Measurements from ENCODE around the gene SLC50A1.

SLC50A1 gene

GRCh38 chr1:155135415-155136028, at the start of gene SLC50A1:
SLC50A1 (plus strand) TSS chr1:155135852; CDS start chr1:155135912, 60 bp downstream.
- DNase-seq (ENCODE audit: low read depth in 2 of 2), result peak; percentile 92 to 94

- DNase-seq (ENCODE audit: low read depth in 2 of 2), result peak; percentile 73 to 81
Measured at GRCh38 chr1:155086128-155086741, 49.4 kb upstream of the SLC50A1 start.

GRCh38 chr1:155086856-155087535, 48.7 kb upstream of the SLC50A1 start:
- DNase-seq (ENCODE audit: low read depth in 2 of 2), result no peak

GRCh38 chr1:155091071-155092051, 44.3 kb upstream of the SLC50A1 start:
- DNase-seq (ENCODE audit: low read depth in 2 of 2), result peak; percentile 72 to 76

- no peak for DNase-seq (ENCODE audit: low read depth in 2 of 2)
Measured at GRCh38 chr1:155092131-155092530, 43.5 kb upstream of the SLC50A1 start.

GRCh38 chr1:155092641-155093040, 43.0 kb upstream of the SLC50A1 start:
- no peak for DNase-seq (ENCODE audit: low read depth in 2 of 2)

- DNase-seq (ENCODE audit: low read depth in 2 of 2), result no peak
Measured at GRCh38 chr1:155093911-155094621, 41.6 kb upstream of the SLC50A1 start.

GRCh38 chr1:155094622-155094948, 41.1 kb upstream of the SLC50A1 start:
- DNase-seq (ENCODE audit: low read depth in 2 of 2), result no peak

- no peak for DNase-seq (ENCODE audit: low read depth in 2 of 2)
Measured at GRCh38 chr1:155099331-155099730, 36.3 kb upstream of the SLC50A1 start.

GRCh38 chr1:155103325-155103724, 32.3 kb upstream of the SLC50A1 start:
- no peak for DNase-seq (ENCODE audit: low read depth in 2 of 2)

GRCh38 chr1:155104605-155105534, 30.8 kb upstream of the SLC50A1 start:
- DNase-seq (ENCODE audit: low read depth in 2 of 2), result no peak

GRCh38 chr1:155105604-155106011, 30.0 kb upstream of the SLC50A1 start:
- DNase-seq (ENCODE audit: low read depth in 2 of 2), result no peak

GRCh38 chr1:155106862-155107261, 28.8 kb upstream of the SLC50A1 start:
- DNase-seq (ENCODE audit: low read depth in 2 of 2), result no peak

- DNase-seq (ENCODE audit: low read depth in 2 of 2), result no peak
Measured at GRCh38 chr1:155107309-155108264, 28.1 kb upstream of the SLC50A1 start.

- DNase-seq (ENCODE audit: low read depth in 2 of 2), result no peak
Measured at GRCh38 chr1:155108296-155108695, 27.4 kb upstream of the SLC50A1 start.

GRCh38 chr1:155110381-155110780, 25.3 kb upstream of the SLC50A1 start:
- DNase-seq (ENCODE audit: low read depth in 2 of 2), result no peak

GRCh38 chr1:155110826-155111225, 24.8 kb upstream of the SLC50A1 start:
- DNase-seq (ENCODE audit: low read depth in 2 of 2), result no peak

GRCh38 chr1:155113450-155113980, 22.1 kb upstream of the SLC50A1 start:
- no peak for DNase-seq (ENCODE audit: low read depth in 2 of 2)
